Right lobe of liver (tissue), 4 donors: ENCODE data around the gene CYP4F3.

ENCODE experiments used
- POLR2A ChIP-seq: fragments of 450-650 bp; IDR thresholded peaks from one replicate; pipeline ENCODE4 v1.6.1; 2017; ENCODE audit warnings: antibody characterized with exemption, mild to moderate bottlenecking
- TF ChIP-seq, protein P1 (sequence below), 4 donors: fragments of 200-600 bp in 3 of 4; fragments of 450-650 bp in 1 of 4; IDR thresholded peaks; one replicate each; pipeline versions ENCODE4 v1.5.1 to v1.8.0; 2016 to 2022; ENCODE audit warnings: antibody characterized with exemption in 4 of 4, mild to moderate bottlenecking in 2 of 4
- donor health status: DM: no; HTN: no; CAD: no.
- donor health status: DM: no; HTN: no; CAD: no.
- donor health status: DM: no; HTN: yes; CAD: no.

- TF ChIP-seq, protein P1, sequence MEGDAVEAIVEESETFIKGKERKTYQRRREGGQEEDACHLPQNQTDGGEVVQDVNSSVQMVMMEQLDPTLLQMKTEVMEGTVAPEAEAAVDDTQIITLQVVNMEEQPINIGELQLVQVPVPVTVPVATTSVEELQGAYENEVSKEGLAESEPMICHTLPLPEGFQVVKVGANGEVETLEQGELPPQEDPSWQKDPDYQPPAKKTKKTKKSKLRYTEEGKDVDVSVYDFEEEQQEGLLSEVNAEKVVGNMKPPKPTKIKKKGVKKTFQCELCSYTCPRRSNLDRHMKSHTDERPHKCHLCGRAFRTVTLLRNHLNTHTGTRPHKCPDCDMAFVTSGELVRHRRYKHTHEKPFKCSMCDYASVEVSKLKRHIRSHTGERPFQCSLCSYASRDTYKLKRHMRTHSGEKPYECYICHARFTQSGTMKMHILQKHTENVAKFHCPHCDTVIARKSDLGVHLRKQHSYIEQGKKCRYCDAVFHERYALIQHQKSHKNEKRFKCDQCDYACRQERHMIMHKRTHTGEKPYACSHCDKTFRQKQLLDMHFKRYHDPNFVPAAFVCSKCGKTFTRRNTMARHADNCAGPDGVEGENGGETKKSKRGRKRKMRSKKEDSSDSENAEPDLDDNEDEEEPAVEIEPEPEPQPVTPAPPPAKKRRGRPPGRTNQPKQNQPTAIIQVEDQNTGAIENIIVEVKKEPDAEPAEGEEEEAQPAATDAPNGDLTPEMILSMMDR (IDR thresholded peaks at IDR 0.05), result no peak
- TF ChIP-seq POLR2A, result no peak
Observed at GRCh38 chr19:15656467-15656866, 15.8 kb downstream of the CYP4F3 start.
